Keratinocyte (primary cell): ENCODE data around the gene MYPOP. TPM values are rescaled to one million over a fixed set of nuclear protein-coding genes. Genes with fewer than 3 reads are reported as not detected.

Experiments used
- DNase-seq: peaks from one replicate; pipeline ENCODE4 v3.0.0-alpha.2; 2011; ENCODE audit warnings: low read depth, missing footprints, low spot score
- FAIRE-seq: peaks from 2 replicates; lab custom pipeline; 2011; peaks lifted over from hg19 to GRCh38; lab: Jason Lieb, UNC
- H2AFZ ChIP-seq: 2 replicates; pipeline ENCODE4 v1.6.0; 2012; ENCODE audit warnings: low read length, control low read depth, inconsistent platforms; ENCODE audit not compliant: control insufficient read depth
- H3K27ac ChIP-seq: 2 replicates; pipeline ENCODE4 v1.5.1; 2011; ENCODE audit warnings: low read length; ENCODE audit not compliant: control insufficient read depth, insufficient read depth
- H3K27me3 ChIP-seq: 3 replicates; pipeline ENCODE4 v1.6.0; 2011; ENCODE audit warnings: low read length; ENCODE audit not compliant: control insufficient read depth, insufficient read depth; ENCODE audit errors: extremely low read depth
- H3K36me3 ChIP-seq, 2 experiments: 2 replicates in 1 of 2; 3 replicates in 1 of 2; pipeline ENCODE4 v1.5.1; 2011; ENCODE audit warnings: low read length in 2 of 2, mild to moderate bottlenecking in 1 of 2; ENCODE audit not compliant: control insufficient read depth in 2 of 2, insufficient read depth in 2 of 2; ENCODE audit errors: extremely low read depth in 1 of 2
- H3K4me1 ChIP-seq: 3 replicates; pipeline ENCODE4 v1.5.1; 2011; ENCODE audit warnings: low read length; ENCODE audit not compliant: control insufficient read depth, insufficient read depth; ENCODE audit errors: extremely low read depth
- H3K4me2 ChIP-seq: 3 replicates; pipeline ENCODE4 v1.6.0; 2011; ENCODE audit warnings: low read depth, low read length; ENCODE audit not compliant: control insufficient read depth, insufficient read depth; ENCODE audit errors: extremely low read depth
- H3K4me3 ChIP-seq, 3 experiments: fragments of 200-600 bp in 1 of 3; sonication (generic) in 1 of 3; 2 replicates in 2 of 3; 3 replicates in 1 of 3; pipeline ENCODE4 v1.5.1; 2011 to 2016; ENCODE audit warnings: low read length in 3 of 3, mild to moderate bottlenecking in 3 of 3, control low read depth in 2 of 3, inconsistent platforms in 1 of 3, low read depth in 1 of 3, mixed read lengths in 1 of 3, mixed run types in 1 of 3, moderate library complexity in 1 of 3; ENCODE audit not compliant: control insufficient read depth in 2 of 3, insufficient read depth in 2 of 3; ENCODE audit errors: extremely low read depth in 1 of 3
- H3K79me2 ChIP-seq: 2 replicates; pipeline ENCODE4 v1.6.0; 2012; ENCODE audit warnings: low read length; ENCODE audit not compliant: control insufficient read depth, insufficient read depth
- H3K9ac ChIP-seq: 3 replicates; pipeline ENCODE4 v1.6.0; 2011; ENCODE audit warnings: low read length; ENCODE audit not compliant: control insufficient read depth, insufficient read depth; ENCODE audit errors: extremely low read depth
- H3K9me1 ChIP-seq: 3 replicates; pipeline ENCODE4 v1.6.0; 2011; ENCODE audit warnings: low read length; ENCODE audit not compliant: control insufficient read depth, insufficient read depth; ENCODE audit errors: extremely low read depth
- H3K9me3 ChIP-seq: 2 replicates; pipeline ENCODE4 v1.5.1; 2012; ENCODE audit warnings: low read depth, low read length; ENCODE audit not compliant: control insufficient read depth
- H4K20me1 ChIP-seq: 3 replicates; pipeline ENCODE4 v1.6.0; 2011; ENCODE audit warnings: low read length; ENCODE audit not compliant: control insufficient read depth, insufficient read depth; ENCODE audit errors: extremely low read depth
- EZH2 ChIP-seq: IDR thresholded peaks from one replicate; pipeline ENCODE4 v1.6.1; 2012; ENCODE audit warnings: inconsistent platforms, mild to moderate bottlenecking, low read length, moderate library complexity
- dilution Hi-C: fragments of 300-500 bp; cut with MboI; formaldehyde crosslinking; loops from one replicate; pipeline ENCODE4 v1.7.0; 2020; ENCODE audit warnings: low sequenced_read_pairs; ENCODE audit not compliant: extremely low pct_ligation_motif_present
- polyA plus RNA-seq, 5 experiments: library from polyadenylated mRNA; depleted of rRNA in 3 of 5; stranded (reverse) in 3 of 5; stranded (forward) in 1 of 5; unstranded in 1 of 5; fragments of >200 nt; gene quantifications; 1 replicate in 1 of 5; 2 replicates in 3 of 5; 3 replicates in 1 of 5; pipeline versions ENCODE4 v1.2.1 to v1.2.3, GENCODE V29; 2011 to 2012; ENCODE audit warnings: missing spikeins in 2 of 5, low read depth in 1 of 5, low replicate concordance in 1 of 5
- TF ChIP-seq, protein P1 (sequence below), 3 experiments: IDR thresholded peaks in 1 of 3; conservative IDR thresholded peaks in 1 of 3; optimal IDR thresholded peaks in 1 of 3; 2 replicates in 2 of 3; 3 replicates in 1 of 3; pipeline versions ENCODE3 to v1.5.1; 2011; ENCODE audit warnings: low read length in 3 of 3, mild to moderate bottlenecking in 3 of 3, moderate library complexity in 2 of 3, control low read depth in 1 of 3, inconsistent platforms in 1 of 3; ENCODE audit not compliant: insufficient read depth in 2 of 3; ENCODE audit errors: extremely low read depth in 1 of 3

The MYPOP gene
- polyA plus RNA-seq, 1 donor (not counting 4 experiments of a cell fraction or from before 2014, with no cell fraction given), result 1.3 TPM

DNA sequence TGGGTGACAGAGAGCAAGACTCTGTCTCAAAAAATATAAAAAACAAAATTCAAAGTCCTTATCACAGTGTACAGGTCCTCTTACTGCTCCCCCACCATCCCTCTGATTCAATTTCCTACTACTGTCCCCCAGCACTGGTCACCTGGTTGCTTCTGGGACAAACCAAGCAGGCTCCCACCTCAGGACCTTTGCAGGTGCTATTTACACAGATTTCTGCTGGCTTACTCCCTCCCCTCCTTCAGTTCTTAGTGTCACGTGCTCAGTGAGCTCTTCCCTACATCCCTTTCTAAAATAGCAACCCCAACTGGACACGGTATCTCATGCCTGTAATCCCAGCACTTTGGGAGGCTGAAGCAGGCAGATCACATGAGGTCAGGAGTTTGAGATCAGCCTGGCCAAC, 22.4 kb downstream of the MYPOP start:
- peaks cover 23% of the 10 kb centered on the region for H3K27me3 ChIP-seq
- H3K27ac ChIP-seq, result no peak overlapping the region
- no peak overlapping the region for H3K4me3 ChIP-seq
- TF ChIP-seq, protein P1, sequence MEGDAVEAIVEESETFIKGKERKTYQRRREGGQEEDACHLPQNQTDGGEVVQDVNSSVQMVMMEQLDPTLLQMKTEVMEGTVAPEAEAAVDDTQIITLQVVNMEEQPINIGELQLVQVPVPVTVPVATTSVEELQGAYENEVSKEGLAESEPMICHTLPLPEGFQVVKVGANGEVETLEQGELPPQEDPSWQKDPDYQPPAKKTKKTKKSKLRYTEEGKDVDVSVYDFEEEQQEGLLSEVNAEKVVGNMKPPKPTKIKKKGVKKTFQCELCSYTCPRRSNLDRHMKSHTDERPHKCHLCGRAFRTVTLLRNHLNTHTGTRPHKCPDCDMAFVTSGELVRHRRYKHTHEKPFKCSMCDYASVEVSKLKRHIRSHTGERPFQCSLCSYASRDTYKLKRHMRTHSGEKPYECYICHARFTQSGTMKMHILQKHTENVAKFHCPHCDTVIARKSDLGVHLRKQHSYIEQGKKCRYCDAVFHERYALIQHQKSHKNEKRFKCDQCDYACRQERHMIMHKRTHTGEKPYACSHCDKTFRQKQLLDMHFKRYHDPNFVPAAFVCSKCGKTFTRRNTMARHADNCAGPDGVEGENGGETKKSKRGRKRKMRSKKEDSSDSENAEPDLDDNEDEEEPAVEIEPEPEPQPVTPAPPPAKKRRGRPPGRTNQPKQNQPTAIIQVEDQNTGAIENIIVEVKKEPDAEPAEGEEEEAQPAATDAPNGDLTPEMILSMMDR (optimal IDR thresholded peaks at IDR 0.05 in 1 of 3, IDR thresholded peaks at IDR 0.05 in 1 of 3, conservative IDR thresholded peaks at IDR 0.05 in 1 of 3; ENCODE audit: extremely low read depth in 1 of 3, insufficient read depth in 2 of 3, low read length in 3 of 3), result no peak
- no peak for TF ChIP-seq EZH2
- DNase-seq (no peak), FAIRE-seq (no peak)
- H2AFZ ChIP-seq, result no peak overlapping the region
- no peaks in the 10 kb centered on the region for H3K36me3 ChIP-seq
- H3K9me1 ChIP-seq, result no peaks in the 10 kb centered on the region
- no peaks in the 10 kb centered on the region for H3K9me3 ChIP-seq
- no peak overlapping the region for H3K9ac ChIP-seq
- dilution Hi-C loops, result no loop called here
- H3K4me1 ChIP-seq, result peaks cover 9% of the 10 kb centered on the region
- no peaks in the 10 kb centered on the region for H4K20me1 ChIP-seq
- no peak overlapping the region for H3K4me2 ChIP-seq
- H3K79me2 ChIP-seq, result peaks cover 6% of the 10 kb centered on the region

DNA sequence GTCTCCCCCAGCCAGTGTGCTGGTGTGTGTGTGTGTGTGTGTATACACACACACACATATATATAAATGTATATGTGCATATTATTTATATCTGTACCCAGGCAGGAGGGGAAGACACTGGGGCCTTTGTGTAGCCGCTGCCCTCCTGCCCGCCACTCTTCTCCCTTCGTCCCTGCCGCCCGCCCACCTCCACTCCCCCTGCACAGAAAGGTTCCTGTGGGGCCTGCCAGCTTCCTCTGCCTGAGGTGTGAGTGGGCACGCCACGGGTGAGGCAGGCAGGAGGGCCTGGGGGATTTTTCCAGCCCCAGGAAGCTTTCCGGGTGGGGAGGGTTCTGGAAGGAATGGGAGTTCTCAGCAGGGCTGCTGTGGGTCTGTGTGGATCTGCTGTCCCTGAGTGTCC, 23.4 kb downstream of the MYPOP start:
- FAIRE-seq (no peak), DNase-seq (no peak)
- Histone ChIP-seq H3K4me1 (peaks cover 8% of the 10 kb centered on the region), H3K36me3 (no peaks in the 10 kb centered on the region), H4K20me1 (no peaks in the 10 kb centered on the region), H3K4me3 (no peak overlapping the region), H3K27me3 (peaks cover 23% of the 10 kb centered on the region), H2AFZ (no peak overlapping the region), H3K27ac (no peak overlapping the region), H3K79me2 (no peaks in the 10 kb centered on the region), H3K4me2 (no peak overlapping the region), H3K9ac (no peak overlapping the region), H3K9me3 (no peaks in the 10 kb centered on the region), H3K9me1 (no peaks in the 10 kb centered on the region)
- dilution Hi-C loops, result no loop called here
- no peak for TF ChIP-seq EZH2
